ENCODE data around the gene OXER1. TPM values are rescaled to one million over a fixed set of nuclear protein-coding genes. Genes with fewer than 3 reads are reported as not detected.

Gene OXER1
- total and polyA plus RNA-seq, 5 experiments from 2014 or later, result 0.20 to 0.22 (median 0.22) TPM; not detected in 2

GRCh38 chr2:42781181-42781580 is 17.2 kb upstream of the OXER1 start:
- Mint-ChIP-seq H3K27ac (no peak overlapping the region), H3K27me3 (peaks cover 0 to under 1% (median 0%) of the 10 kb centered on the region in 5 donors), H3K9me3 (peaks cover 0 to 13% (median 5%) of the 10 kb centered on the region in 9 donors), H3K4me3 (no peak overlapping the region), H3K4me1 (peaks cover 6 to 18% (median 11%) of the 10 kb centered on the region in 4 donors), H3K36me3 (peaks cover 4 to 16% (median 5%) of the 10 kb centered on the region in 3 donors)
- DNase-seq, result no peak
- POLR2A ChIA-PET, result interaction anchor here (0.7 kb wide), 1 partner anchor 8 kb away, joined by 6 read pairs; no protein-coding TSS in a partner anchor
- ATAC-seq, result no peak

- peaks cover 4 to 16% (median 5%) of the 10 kb centered on the region in 3 donors for H3K36me3 Mint-ChIP-seq
- H3K4me3 Mint-ChIP-seq, result peak overlapping the region in 7 of 10 donors; percentile 5 to 41 (median 35)
- H3K4me1 Mint-ChIP-seq, result peaks cover 12 to 37% (median 27%) of the 10 kb centered on the region in 4 donors
- POLR2A ChIA-PET, result interaction anchor here (0.7 to 4.7 kb wide), 3 partner anchors 18 to 91 kb away, joined by 3 to 22 read pairs (median 6); no protein-coding TSS in a partner anchor
- no peak for ATAC-seq
- H3K9me3 Mint-ChIP-seq, result peaks cover 0 to 13% (median 5%) of the 10 kb centered on the region in 9 donors
- DNase-seq, result no peak
- H3K27me3 Mint-ChIP-seq, result no peaks in the 10 kb centered on the region
- peak overlapping the region in 7 of 10 donors; percentile 2 to 69 (median 36) for H3K27ac Mint-ChIP-seq
These were observed 14.2 kb upstream of the OXER1 start for GRCh38 chr2:42777883-42778805.

- Mint-ChIP-seq H3K27ac (peak overlapping the region in 9 of 10 donors; percentile 16 to 81 (median 70)), H3K9me3 (peaks cover 0 to 9% (median 3%) of the 10 kb centered on the region in 9 donors), H3K4me3 (peak overlapping the region in 9 of 10 donors; percentile 17 to 75 (median 63)), H3K36me3 (peaks cover 0 to 7% (median 5%) of the 10 kb centered on the region in 3 donors), H3K27me3 (no peaks in the 10 kb centered on the region), H3K4me1 (peaks cover 14 to 37% (median 28%) of the 10 kb centered on the region in 4 donors)
- DNase-seq (peak in 2 of 10 donors; percentile 13 to 17), ATAC-seq (peak; percentile 30 to 61)
- POLR2A ChIA-PET, result interaction anchor here (0.7 to 4.7 kb wide), 7 partner anchors 35 to 672 kb away, joined by 3 to 22 read pairs (median 5); no protein-coding TSS in a partner anchor
These were observed 11.9 kb upstream of the OXER1 start for GRCh38 chr2:42775810-42776209.

GRCh38 chr2:42775186-42775585 is 11.3 kb upstream of the OXER1 start:
- Mint-ChIP-seq H3K27ac (peak overlapping the region in 9 of 10 donors; percentile 5 to 81 (median 64)), H3K9me3 (peaks cover 0 to 8% (median 3%) of the 10 kb centered on the region in 9 donors), H3K4me3 (peak overlapping the region in 7 of 10 donors; percentile 8 to 70 (median 45)), H3K27me3 (no peaks in the 10 kb centered on the region), H3K4me1 (peaks cover 15 to 37% (median 28%) of the 10 kb centered on the region in 4 donors), H3K36me3 (peaks cover 0 to 5% (median 3%) of the 10 kb centered on the region in 3 donors)
- ATAC-seq (no peak), DNase-seq (no peak)
- POLR2A ChIA-PET, result interaction anchor here (0.7 to 4.7 kb wide), 3 partner anchors 35 to 296 kb away, joined by 4 to 22 read pairs (median 8); no protein-coding TSS in a partner anchor

- no peaks in the 10 kb centered on the region for H3K9me3 Mint-ChIP-seq
- DNase-seq (no peak), ATAC-seq (no peak)
- H3K4me3 Mint-ChIP-seq, result no peak overlapping the region
- H3K4me1 Mint-ChIP-seq, result peaks cover 15 to 23% (median 21%) of the 10 kb centered on the region in 4 donors
- H3K27ac Mint-ChIP-seq, result peak overlapping the region in 1 of 10 donors; percentile 4
- POLR2A ChIA-PET, result interaction anchor here (1.2 kb wide), 1 partner anchor 38 kb away, joined by 3 read pairs; no protein-coding TSS in a partner anchor
- H3K27me3 Mint-ChIP-seq, result no peaks in the 10 kb centered on the region
- peaks cover 0 to 2% (median 0%) of the 10 kb centered on the region in 3 donors for H3K36me3 Mint-ChIP-seq
These were observed 7.7 kb upstream of the OXER1 start for GRCh38 chr2:42771546-42772153.

GRCh38 chr2:42770288-42771131 is 6.6 kb upstream of the OXER1 start:
- no peak for DNase-seq
- Mint-ChIP-seq H3K36me3 (peaks cover 0 to 2% (median 0%) of the 10 kb centered on the region in 3 donors), H3K4me3 (no peak overlapping the region), H3K4me1 (peaks cover 10 to 15% (median 12%) of the 10 kb centered on the region in 4 donors), H3K9me3 (no peaks in the 10 kb centered on the region), H3K27ac (peak overlapping the region in 1 of 10 donors; percentile 40), H3K27me3 (no peaks in the 10 kb centered on the region)
- ATAC-seq, result peak; percentile 46 to 47
- POLR2A ChIA-PET, result no interaction called here

- peaks cover 4 to 11% (median 5%) of the 10 kb centered on the region in 4 donors for H3K4me1 Mint-ChIP-seq
- peaks cover 0 to 2% (median 0%) of the 10 kb centered on the region in 3 donors for H3K36me3 Mint-ChIP-seq
- no peaks in the 10 kb centered on the region for H3K9me3 Mint-ChIP-seq
- POLR2A ChIA-PET, result no interaction called here
- ATAC-seq (no peak), DNase-seq (no peak)
- H3K27me3 Mint-ChIP-seq, result no peaks in the 10 kb centered on the region
- H3K27ac Mint-ChIP-seq, result peak overlapping the region in 1 of 10 donors; percentile 12
- no peak overlapping the region for H3K4me3 Mint-ChIP-seq
These were observed 5.8 kb upstream of the OXER1 start for GRCh38 chr2:42769583-42770287.

- H3K36me3 Mint-ChIP-seq, result peaks cover 0 to 2% (median 0%) of the 10 kb centered on the region in 3 donors
- H3K27ac Mint-ChIP-seq, result peak overlapping the region in 5 of 10 donors; percentile 12 to 73 (median 31)
- H3K27me3 Mint-ChIP-seq, result no peaks in the 10 kb centered on the region
- H3K9me3 Mint-ChIP-seq, result no peaks in the 10 kb centered on the region
- DNase-seq (no peak), ATAC-seq (no peak)
- peak overlapping the region in 1 of 10 donors; percentile 42 for H3K4me3 Mint-ChIP-seq
- POLR2A ChIA-PET, result no interaction called here
- H3K4me1 Mint-ChIP-seq, result peaks cover 0 to 8% (median 2%) of the 10 kb centered on the region in 4 donors
These were observed 4.8 kb upstream of the OXER1 start for GRCh38 chr2:42768706-42769256.

- Mint-ChIP-seq H3K27ac (peak overlapping the region in 2 of 10 donors; percentile 12 to 43), H3K4me1 (peaks cover 0 to 8% (median 1%) of the 10 kb centered on the region in 4 donors), H3K36me3 (peaks cover 0 to 2% (median 0%) of the 10 kb centered on the region in 3 donors), H3K9me3 (no peaks in the 10 kb centered on the region), H3K27me3 (no peaks in the 10 kb centered on the region), H3K4me3 (no peak overlapping the region)
- ATAC-seq (peak in 1 of 2 donors; percentile 16), DNase-seq (no peak)
- POLR2A ChIA-PET, result no interaction called here
These were observed 4.2 kb upstream of the OXER1 start for GRCh38 chr2:42767899-42768705.

GRCh38 chr2:42767080-42767898 is 3.4 kb upstream of the OXER1 start:
- H3K4me1 Mint-ChIP-seq, result peaks cover 0 to 10% (median under 1%) of the 10 kb centered on the region in 4 donors
- no peak overlapping the region for H3K4me3 Mint-ChIP-seq
- ATAC-seq, result no peak
- H3K36me3 Mint-ChIP-seq, result peaks cover 0 to 2% (median 0%) of the 10 kb centered on the region in 3 donors
- no peaks in the 10 kb centered on the region for H3K9me3 Mint-ChIP-seq
- peak overlapping the region in 6 of 10 donors; percentile 17 to 80 (median 34) for H3K27ac Mint-ChIP-seq
- H3K27me3 Mint-ChIP-seq, result no peaks in the 10 kb centered on the region
- DNase-seq, result no peak
- POLR2A ChIA-PET, result no interaction called here
